Bronchial epithelial cell (primary cell): Measurements from ENCODE around the gene DMWD. TPM values are rescaled to one million over a fixed set of nuclear protein-coding genes. Genes with fewer than 3 reads are reported as not detected.

Source experiments
- DNase-seq: peaks from one replicate; pipeline ENCODE4 v3.0.0-alpha.2; 2010; ENCODE audit warnings: low read depth
- FAIRE-seq: peaks from 2 replicates; lab custom pipeline; 2011; peaks lifted over from hg19 to GRCh38; lab: Jason Lieb, UNC
- H3K27me3 ChIP-seq: 2 replicates; pipeline ENCODE4 v1.5.1; 2011; ENCODE audit warnings: low read length; ENCODE audit not compliant: control insufficient read depth, insufficient read depth
- H3K36me3 ChIP-seq: 2 replicates; pipeline ENCODE4 v1.5.1; 2011; ENCODE audit warnings: low read length; ENCODE audit not compliant: control insufficient read depth, insufficient read depth
- H3K4me3 ChIP-seq: 2 replicates; pipeline ENCODE4 v1.5.1; 2011; ENCODE audit warnings: mild to moderate bottlenecking, low read depth, low read length, control low read depth
- total RNA-seq: library from RNA; depleted of rRNA; stranded (reverse); fragments of >200 nt; gene quantifications from 2 replicates; pipeline ENCODE4 v1.2.1, GENCODE V29; 2014
- TF ChIP-seq, protein P1 (sequence below): IDR thresholded peaks from 2 replicates; pipeline ENCODE4 v1.5.1; 2011; ENCODE audit warnings: mild to moderate bottlenecking, moderate library complexity, low read length, control low read depth, inconsistent platforms; ENCODE audit not compliant: insufficient read depth, severe bottlenecking

The DMWD gene
- total RNA-seq, 1 donor from 2014 or later: 29.0 TPM

DNA sequence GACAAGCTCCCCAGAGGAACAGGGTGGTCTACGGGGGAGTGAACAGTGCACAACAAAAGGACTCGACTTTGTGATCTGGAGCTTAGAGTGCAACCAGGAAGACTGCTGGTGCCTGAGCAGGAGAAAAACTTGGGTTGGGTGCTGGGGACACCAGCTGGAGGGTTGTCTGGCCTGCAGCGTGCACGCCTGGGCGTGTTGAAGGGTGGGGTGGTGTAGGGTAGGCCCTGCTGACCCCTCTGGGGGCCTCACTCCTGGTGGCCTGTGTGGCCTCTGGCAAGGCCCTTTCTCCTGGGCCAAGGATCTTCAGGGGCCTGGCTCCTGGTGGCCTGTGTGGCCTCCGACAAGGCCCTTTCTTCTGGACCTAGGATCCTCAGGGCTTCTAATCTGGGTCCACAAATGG is 27.1 kb upstream of the DMWD start:
- TF ChIP-seq, protein P1, sequence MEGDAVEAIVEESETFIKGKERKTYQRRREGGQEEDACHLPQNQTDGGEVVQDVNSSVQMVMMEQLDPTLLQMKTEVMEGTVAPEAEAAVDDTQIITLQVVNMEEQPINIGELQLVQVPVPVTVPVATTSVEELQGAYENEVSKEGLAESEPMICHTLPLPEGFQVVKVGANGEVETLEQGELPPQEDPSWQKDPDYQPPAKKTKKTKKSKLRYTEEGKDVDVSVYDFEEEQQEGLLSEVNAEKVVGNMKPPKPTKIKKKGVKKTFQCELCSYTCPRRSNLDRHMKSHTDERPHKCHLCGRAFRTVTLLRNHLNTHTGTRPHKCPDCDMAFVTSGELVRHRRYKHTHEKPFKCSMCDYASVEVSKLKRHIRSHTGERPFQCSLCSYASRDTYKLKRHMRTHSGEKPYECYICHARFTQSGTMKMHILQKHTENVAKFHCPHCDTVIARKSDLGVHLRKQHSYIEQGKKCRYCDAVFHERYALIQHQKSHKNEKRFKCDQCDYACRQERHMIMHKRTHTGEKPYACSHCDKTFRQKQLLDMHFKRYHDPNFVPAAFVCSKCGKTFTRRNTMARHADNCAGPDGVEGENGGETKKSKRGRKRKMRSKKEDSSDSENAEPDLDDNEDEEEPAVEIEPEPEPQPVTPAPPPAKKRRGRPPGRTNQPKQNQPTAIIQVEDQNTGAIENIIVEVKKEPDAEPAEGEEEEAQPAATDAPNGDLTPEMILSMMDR: no peak
- Histone ChIP-seq H3K27me3 (no peaks in the 10 kb centered on the region), H3K36me3 (peaks cover 18% of the 10 kb centered on the region), H3K4me3 (no peak overlapping the region)
- no peak for DNase-seq
- no peak for FAIRE-seq

- peak; percentile 22 for DNase-seq
- Histone ChIP-seq H3K36me3 (peaks cover 6% of the 10 kb centered on the region), H3K27me3 (no peaks in the 10 kb centered on the region), H3K4me3 (no peak overlapping the region)
- TF ChIP-seq, protein P1: no peak
- FAIRE-seq: no peak
Observed at GRCh38 chr19:45817725-45818301, 25.2 kb upstream of the DMWD start.

DNA sequence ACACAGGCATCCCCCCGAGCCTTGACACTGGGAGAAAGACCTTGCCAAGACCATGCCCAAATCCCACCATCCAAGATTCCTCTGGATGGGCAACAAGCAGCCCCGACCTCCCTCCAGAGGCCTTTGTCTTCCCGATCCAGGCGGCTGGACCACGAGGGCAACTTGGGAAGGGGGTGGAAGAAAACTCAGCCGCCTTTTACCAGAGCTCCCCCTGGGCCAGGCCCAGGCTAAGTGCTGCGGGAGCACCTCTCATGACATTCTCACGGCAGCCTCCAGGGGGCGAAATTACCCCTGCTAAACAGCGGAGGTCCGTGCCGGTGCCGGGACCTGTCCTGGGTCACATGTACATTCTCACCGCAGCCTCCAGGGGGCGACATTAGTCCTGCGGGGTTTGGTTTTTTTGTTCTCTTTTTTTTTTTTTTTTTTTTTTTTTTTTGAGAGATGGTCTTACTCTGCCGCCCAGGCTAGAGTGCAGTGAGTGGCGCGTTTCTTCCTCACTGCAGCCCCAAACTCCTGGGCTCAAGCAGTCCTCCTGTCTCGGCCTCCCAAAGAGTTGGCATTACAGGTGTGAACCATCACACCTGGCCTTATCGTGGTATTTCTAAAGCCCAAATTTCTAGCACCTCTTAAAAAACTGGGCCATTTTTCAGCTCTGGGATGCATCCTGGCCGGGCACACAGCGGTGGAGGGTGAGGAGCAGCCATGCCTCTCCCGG is 24.5 kb upstream of the DMWD start:
- Histone ChIP-seq H3K36me3 (peaks cover 6% of the 10 kb centered on the region), H3K27me3 (no peaks in the 10 kb centered on the region), H3K4me3 (no peak overlapping the region)
- DNase-seq (peak; percentile 83), FAIRE-seq (no peak)
- TF ChIP-seq, protein P1: peak; percentile 98

- H3K4me3 ChIP-seq: no peak overlapping the region
- DNase-seq (no peak), FAIRE-seq (no peak)
- peaks cover 6% of the 10 kb centered on the region for H3K36me3 ChIP-seq
- TF ChIP-seq, protein P1: no peak
- H3K27me3 ChIP-seq: no peaks in the 10 kb centered on the region
Observed at GRCh38 chr19:45816236-45817009, 23.8 kb upstream of the DMWD start.

DNA sequence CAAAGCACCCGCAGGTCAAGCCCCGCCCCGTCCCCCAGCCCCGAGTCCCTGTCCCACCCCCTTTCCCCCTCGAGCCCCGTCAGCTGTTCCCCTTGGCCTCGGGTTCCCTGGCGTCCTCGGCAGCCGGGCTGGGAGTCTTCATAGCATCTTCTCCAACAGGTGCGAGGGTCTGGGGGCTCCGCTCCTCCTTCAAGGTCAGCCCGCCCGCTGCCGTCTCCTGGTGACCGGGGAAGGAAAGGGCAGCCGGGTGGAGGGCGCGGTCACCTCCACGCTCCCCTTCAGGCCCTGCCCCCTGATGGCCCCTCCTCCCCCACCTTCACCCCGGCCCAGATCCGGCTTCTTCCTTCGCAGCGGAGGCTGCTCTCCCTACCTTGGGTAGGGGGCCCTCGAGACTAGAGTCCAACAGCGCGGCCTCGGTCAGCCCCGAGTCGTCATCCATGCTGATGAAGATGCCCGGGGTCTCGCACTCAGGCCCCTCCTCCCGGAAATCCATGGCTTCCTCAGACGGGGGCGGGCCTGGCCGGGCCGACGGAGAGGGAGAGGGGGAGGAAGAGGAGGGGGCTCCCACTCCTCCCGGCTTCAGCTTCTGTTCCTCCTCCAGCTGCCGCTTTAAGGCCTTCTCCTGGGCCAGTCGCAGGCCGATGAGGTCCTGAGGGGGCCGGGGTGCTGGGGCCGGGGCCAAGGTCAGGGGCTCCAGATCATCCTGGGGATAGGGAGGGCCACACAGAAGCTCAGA is 23.0 kb upstream of the DMWD start:
- no peak for DNase-seq
- H3K27me3 ChIP-seq: no peaks in the 10 kb centered on the region
- FAIRE-seq: no peak
- H3K36me3 ChIP-seq: peaks cover 3% of the 10 kb centered on the region
- TF ChIP-seq, protein P1: no peak
- H3K4me3 ChIP-seq: no peak overlapping the region
